Stimulated activated CD4-positive, alpha-beta T cell treated with anti-CD3 and anti-CD28 coated beads, Interleukin-1b, Interleukin-23, amount 100 ng/mL, for 4 hours (primary cell): ENCODE measurements around the gene CD53.
A peak's percentile ranks its signal among the peaks of the same experiment; 100 is the strongest.
"Not testable (repeated sequence)": the region's sequence is repeated elsewhere in the genome, so short reads cannot be mapped to it uniquely, and the experiment has no call there.

Experiments used
- DNase-seq, 2 donors: peaks; one replicate each; pipeline ENCODE4 v3.0.0-alpha.2; 2020; ENCODE audit warnings: low read depth in 2 of 2

Gene CD53, protein sequence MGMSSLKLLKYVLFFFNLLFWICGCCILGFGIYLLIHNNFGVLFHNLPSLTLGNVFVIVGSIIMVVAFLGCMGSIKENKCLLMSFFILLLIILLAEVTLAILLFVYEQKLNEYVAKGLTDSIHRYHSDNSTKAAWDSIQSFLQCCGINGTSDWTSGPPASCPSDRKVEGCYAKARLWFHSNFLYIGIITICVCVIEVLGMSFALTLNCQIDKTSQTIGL

GRCh38 chr1:110872745-110873720 is at the start of gene CD53:
TSS of gene CD53 (plus strand) at chr1:110873148. CDS start at chr1:110891409, 18,261 bp downstream.
- DNase-seq = peak in 1 of 2 donors; percentile 32

- DNase-seq = no peak
Measured at GRCh38 chr1:110824192-110824591, 48.8 kb upstream of the CD53 start.

GRCh38 chr1:110829955-110830553 is 42.9 kb upstream of the CD53 start:
- DNase-seq = peak in 1 of 2 donors; percentile 22

- DNase-seq = not testable (repeated sequence)
Measured at GRCh38 chr1:110833779-110834178, 39.2 kb upstream of the CD53 start.

GRCh38 chr1:110846861-110847260 is 26.1 kb upstream of the CD53 start:
- no peak for DNase-seq

- DNase-seq = no peak
Measured at GRCh38 chr1:110850145-110850544, 22.8 kb upstream of the CD53 start.

- DNase-seq = no peak
Measured at GRCh38 chr1:110850627-110851026, 22.3 kb upstream of the CD53 start.

DNA sequence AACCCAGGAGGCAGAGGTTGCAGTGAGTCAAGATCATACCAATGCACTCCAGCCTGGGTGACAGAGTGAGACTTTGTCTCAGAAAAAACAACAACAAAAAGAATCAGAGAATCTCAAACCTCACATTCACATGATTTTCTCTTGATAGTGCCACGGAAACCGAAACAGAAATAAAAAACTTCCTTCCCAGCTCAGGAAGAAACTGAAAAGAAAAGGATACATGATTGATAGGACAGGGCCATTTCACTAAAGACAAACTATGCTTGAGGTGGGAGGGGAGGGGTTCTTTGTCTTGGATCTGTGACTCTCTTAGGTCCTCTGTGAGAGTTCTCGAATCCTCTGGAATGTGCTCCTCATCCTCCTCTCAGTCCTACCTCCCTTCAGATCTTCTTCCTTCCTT is 19.8 kb upstream of the CD53 start:
- DNase-seq = no peak

DNA sequence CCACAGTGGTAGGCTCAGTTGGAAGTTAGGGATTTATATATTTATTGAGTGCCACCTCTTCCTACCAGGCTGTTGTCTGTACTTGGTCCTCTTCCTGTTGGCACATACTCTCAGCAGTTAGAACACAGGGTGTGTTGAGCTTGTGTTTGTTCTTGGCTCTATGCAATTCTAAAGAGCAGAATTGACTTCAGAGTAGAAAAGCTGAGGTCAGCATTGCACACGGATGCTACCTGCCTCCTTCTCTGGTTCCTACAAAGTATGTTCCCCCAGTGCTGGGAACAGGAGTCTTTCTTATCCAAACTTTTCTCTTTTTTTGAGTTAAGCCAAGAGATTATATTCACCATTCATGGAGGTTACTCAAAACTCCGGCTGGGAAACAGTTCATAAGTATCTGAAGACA is 16.5 kb upstream of the CD53 start:
- DNase-seq = no peak

DNA sequence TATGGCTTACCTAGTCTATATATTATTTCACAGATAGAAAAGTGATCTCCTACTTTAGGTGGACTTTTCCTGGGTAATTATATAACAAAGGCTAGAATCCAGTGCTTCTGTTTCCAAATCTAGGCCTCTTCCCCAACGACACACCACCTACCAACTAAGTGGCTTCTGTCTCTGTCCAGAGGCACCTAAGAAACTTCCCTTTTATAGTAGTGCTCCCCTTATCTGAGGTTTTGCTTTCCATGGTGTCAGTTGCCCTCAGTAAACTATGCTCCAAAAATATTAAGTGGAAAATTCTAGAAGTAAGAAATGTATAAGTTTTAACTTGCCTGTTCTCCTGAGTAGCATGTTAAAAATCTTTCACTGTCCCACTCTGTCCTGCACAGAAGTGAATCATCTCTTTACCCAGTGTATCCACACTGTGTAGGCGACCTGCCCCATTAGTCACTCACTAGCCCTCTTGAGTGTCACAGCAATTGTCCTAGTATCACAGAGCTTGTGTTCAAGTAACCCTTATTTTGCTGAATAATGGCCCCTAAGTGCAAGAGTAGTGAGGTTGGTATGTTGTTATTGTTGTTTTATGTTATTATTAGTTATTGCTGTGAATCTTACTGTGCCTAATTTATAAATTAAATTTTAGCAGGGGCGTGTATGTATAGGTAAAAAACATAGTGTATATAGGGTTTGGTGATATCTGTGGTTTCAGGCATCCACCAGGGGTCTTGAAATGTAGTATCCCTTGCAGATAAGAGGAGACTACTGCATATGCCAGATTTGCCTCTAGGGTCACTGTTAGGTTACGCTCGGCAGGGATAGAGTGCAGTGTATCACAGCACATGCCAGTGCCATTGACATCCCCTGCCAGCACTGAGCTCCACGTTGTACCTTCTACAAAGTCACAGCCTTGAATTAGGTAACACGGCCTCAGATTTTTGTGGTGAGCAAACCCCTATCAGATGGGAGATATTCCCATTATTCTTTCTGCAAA is 14.7 kb upstream of the CD53 start:
- no peak for DNase-seq

DNA sequence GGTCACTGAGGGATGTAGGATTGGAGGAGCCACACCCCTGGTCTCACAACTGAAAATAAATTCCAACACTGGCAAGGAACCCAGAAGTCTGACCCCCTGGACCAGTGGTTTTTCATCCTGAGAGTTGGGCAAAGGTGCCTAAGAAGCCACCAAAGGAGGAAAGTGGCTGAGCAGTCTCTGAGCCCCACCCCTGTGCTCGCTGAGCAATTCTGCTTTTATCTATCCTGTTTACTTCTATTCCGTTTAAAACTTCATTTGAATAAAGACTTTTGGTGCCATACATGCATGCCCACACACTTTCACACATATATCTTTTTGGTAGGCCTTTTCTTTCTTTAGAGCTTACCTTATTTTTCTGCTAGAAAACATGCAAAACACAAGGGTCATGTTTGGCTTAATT is 13.9 kb upstream of the CD53 start:
- DNase-seq = no peak

GRCh38 chr1:110860174-110860573 is 12.8 kb upstream of the CD53 start:
- DNase-seq = no peak

- DNase-seq = not testable (repeated sequence)
Measured at GRCh38 chr1:110860620-110861019, 12.3 kb upstream of the CD53 start.

DNA sequence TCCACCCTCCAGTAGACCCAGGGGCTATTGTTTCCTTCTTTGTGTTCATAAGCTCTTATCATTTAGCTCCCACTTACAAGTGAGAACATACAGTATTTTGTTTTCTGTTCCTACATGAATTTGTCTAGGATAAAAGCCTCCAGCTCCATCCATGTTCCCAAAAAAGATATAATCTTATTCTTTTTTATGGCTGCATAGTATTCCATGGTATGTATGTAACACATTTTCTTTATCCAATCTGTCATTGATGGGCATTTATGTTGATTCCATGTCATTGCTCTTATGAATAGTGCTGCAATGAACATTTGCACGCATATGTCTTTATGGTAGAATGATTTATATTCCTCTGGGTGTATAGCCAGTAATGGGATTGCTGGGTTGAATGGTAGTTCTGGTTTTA is 11.0 kb upstream of the CD53 start:
- DNase-seq = not testable (repeated sequence)

DNA sequence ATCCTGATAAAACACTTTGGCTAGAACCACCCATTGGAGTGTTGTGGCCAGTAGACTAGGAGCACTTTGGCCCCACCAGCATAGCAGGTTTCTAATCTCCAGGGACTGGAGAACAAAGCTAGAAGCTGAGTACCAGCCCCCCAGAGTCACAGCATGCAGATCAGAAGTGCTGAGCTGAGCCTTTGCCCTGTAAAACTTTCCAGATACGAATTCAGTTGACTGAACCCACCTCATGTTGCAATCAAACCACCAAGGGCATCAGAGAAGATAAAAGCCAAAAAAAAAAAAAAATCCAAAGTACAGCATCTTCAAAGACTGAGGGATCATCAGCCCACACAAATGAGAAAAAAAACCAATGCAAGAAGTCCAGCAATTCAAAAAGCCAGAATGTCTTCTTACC is 8.7 kb upstream of the CD53 start:
- DNase-seq = no peak

DNA sequence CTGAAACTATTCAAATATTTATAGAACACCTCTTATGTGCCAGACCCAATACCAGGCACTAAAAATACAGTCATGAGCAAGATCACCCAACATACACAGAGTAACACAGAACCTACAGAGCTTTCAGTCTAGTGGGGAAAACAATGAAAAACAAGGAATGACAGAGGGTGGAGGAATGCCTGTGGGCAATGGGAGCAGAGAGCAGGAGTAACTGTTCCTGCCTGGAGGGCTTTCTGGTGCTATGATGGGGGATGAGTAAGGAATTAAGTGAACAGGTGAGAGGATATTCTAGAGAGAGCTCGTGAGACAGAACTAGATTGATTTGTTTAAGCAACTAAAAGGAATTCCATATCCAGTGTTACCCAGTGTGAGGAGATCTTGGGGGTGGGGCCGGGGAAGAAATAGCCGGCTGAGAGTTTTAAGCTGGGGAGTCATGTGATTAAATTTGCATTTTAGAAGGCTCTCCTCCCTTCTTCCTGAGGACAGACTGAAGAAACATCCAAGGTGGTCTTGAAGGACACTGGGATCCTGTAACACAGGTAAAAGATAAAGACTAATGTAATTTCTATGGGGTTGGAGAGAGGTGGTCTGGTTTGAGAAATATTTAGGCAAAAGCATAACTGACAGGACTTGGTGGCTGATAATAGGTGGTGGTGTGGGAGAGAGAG is 2.1 kb upstream of the CD53 start:
- no peak for DNase-seq

DNA sequence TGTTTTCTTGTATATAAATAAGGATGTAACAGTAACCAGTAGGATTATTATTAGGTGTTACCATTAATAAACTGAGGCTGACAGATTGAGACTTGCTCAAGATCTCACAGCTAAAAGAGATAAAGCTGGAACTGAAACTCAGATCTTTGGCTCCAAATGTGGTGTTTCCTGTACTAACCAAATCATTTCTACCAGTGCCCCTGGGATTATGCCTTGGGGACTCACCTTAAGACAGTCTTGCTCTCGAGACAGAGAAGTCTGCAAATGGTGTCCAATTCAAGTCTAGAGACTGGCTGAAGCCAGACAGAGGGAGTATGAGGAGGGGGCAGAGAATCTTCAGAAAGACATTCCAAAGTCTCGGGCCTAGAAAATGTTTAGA is 593 bp upstream of the CD53 start:
- no peak for DNase-seq

GRCh38 chr1:110873856-110874255 is 908 bp downstream of the CD53 start:
- no peak for DNase-seq

DNA sequence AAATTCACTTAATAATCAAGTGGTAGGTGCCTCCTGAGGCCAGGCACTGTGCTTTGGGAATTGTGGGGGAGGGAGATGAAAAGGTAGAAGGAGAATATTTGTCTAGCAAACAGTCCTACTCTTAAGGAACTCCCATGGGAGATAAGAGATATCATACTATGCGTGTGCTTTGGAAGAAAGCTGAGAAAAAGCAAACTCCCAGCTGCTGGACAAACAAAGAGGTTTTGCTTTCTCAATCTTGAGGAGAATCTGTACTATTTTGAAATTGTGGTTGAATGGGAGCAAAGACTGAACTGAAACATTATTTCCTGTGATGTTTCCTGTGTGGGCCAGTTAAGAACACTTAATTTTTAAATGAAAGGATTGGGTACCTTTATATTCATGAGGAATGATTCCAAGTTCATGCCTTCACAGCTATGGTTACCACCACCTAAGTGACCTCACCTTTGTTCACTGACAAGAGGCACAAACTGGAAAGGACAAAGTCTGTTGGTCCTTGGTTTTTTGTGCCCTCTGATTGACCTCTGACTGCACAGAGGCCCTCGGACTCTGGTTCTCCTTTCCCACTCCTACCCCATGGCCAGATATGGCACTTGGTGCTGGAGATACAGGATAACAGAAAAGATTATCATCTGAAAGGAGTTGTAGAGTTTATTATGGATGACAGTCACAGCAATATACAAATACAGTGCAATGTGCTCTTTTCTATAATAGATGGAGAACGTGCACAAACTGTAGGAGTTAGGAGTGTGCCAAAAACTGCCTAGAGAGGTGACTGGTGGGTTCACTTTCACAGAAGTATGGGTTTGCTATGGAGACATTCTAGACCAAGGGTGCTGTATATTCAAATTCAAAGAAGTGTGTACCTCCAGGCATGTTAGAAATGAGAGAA is 1.6 kb downstream of the CD53 start:
- no peak for DNase-seq

DNA sequence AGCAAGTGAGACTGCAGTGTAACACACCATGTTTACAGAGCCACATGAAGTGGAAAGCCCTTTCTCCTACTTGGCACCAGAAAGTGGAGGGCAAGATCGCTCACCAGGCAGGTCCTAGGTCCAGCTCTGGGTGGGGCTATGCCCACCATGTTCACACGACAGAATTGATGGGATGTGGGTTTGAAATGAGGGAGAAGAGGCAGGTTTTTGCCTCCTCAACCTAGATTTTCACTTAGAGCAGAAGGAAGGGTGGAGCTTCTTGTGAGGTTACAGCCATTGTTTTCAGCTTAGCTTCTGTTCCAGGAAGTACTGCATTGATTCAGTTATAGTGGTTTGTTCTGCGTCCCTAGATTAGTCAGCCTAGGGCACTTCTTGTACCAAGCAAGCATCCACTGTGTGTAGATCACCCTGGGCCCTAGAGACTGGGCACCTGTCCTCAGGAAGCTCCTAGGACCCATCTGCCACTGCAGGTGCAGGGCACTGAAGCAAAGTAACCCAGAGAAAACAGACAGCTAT is 2.3 kb downstream of the CD53 start:
- DNase-seq = peak in 1 of 2 donors; percentile 36
